ENCODE results near the gene MERTK. TPM values are rescaled to one million over a fixed set of nuclear protein-coding genes. Genes with fewer than 3 reads are reported as not detected.
A peak's percentile ranks its signal among the peaks of the same experiment; 100 is the strongest.

Gene MERTK
- total RNA-seq, 1 experiment from 2014 or later = 14.5 TPM

GRCh38 chr2:112048887-112049286, 150.5 kb downstream of the MERTK start:
- no peak overlapping the region for H3K27ac ChIP-seq (ENCODE audit: low read length)
- ATAC-seq = peak; percentile 71; the same call in 1 of the 2 replicates
- no TSS peak for BruUV-seq (replicated peaks)
- intact Hi-C loops (cut with micrococcal nuclease; ENCODE audit: unreplicated experiment) = loop anchor here (2.0 kb wide), 1 partner anchor 162 kb away; no protein-coding TSS in a partner anchor
- H3K9me3 ChIP-seq (ENCODE audit: control insufficient read depth, insufficient read depth, low read depth, low read length) = peaks cover 4% of the 10 kb centered on the region; the same call in 1 of the 2 replicates
- CTCF ChIA-PET = interaction anchor here (0.8 to 0.9 kb wide), 2 partner anchors 16 to 160 kb away, joined by 3 read pairs; no protein-coding TSS in a partner anchor
- DNase-seq (ENCODE audit: low read depth, low spot score) = peak; percentile 54
- no peak overlapping the region for H3K4me3 ChIP-seq (ENCODE audit: low read depth in 2 of 2, low read length in 2 of 2)
- POLR2A ChIA-PET = no interaction called here
- peaks cover 6% of the 10 kb centered on the region for H3K4me1 ChIP-seq (ENCODE audit: control insufficient read depth, insufficient read depth, low read length)
- H3K27me3 ChIP-seq (ENCODE audit: control insufficient read depth, insufficient read depth, low read length) = no peaks in the 10 kb centered on the region
- H3K36me3 ChIP-seq (ENCODE audit: control insufficient read depth, insufficient read depth, low read length) = no peaks in the 10 kb centered on the region
- in situ Hi-C loops (cut with HindIII; ENCODE audit: low pct_unique_long_range_greater_than_20kb, low sequenced_read_pairs) = no loop called here
- no peak for TF ChIP-seq POLR2AphosphoS5 (IDR thresholded peaks at IDR 0.05; ENCODE audit: low read depth, low read length)

DNA sequence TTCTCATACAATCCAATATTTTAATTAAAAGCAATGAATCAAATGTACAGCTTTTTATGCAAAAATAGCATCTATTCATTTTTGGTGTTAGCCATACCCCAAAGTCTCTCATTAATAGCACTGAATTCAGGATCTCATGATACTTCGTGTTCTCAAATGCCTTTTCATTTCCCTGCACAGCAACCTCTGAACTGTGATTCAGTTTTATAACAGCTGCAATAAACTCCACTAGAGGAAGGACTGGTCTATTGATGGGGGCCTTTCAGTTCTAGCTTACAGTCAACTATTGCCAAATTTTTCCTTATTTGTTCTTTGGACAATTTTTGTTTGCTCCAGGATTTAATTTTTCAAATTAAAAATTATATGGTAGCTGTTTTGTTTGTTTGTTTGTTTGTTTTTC, 151.9 kb downstream of the MERTK start:
- intact Hi-C loops (cut with micrococcal nuclease; ENCODE audit: unreplicated experiment) = no loop called here
- ChIA-PET CTCF (interaction anchor here (0.7 to 1.4 kb wide), 2 partner anchors 163 to 403 kb away, joined by 3 read pairs; no protein-coding TSS in a partner anchor), POLR2A (no interaction called here)
- Histone ChIP-seq H3K36me3 (ENCODE audit: control insufficient read depth, insufficient read depth, low read length) (no peaks in the 10 kb centered on the region), H3K4me3 (ENCODE audit: low read depth in 2 of 2, low read length in 2 of 2) (no peak overlapping the region), H3K9me3 (ENCODE audit: control insufficient read depth, insufficient read depth, low read depth, low read length) (peaks cover 3% of the 10 kb centered on the region; the same call in 1 of the 2 replicates), H3K27me3 (ENCODE audit: control insufficient read depth, insufficient read depth, low read length) (no peaks in the 10 kb centered on the region), H3K27ac (ENCODE audit: low read length) (no peak overlapping the region), H3K4me1 (ENCODE audit: control insufficient read depth, insufficient read depth, low read length) (peaks cover 6% of the 10 kb centered on the region)
- ATAC-seq (no peak), DNase-seq (ENCODE audit: low read depth, low spot score) (no peak)
- in situ Hi-C loops (cut with HindIII; ENCODE audit: low pct_unique_long_range_greater_than_20kb, low sequenced_read_pairs) = no loop called here
- TF ChIP-seq SIN3A (IDR thresholded peaks at IDR 0.05; ENCODE audit: borderline replicate concordance, insufficient read depth, low read depth, low read length) = no peak
- TF ChIP-seq, protein P1, sequence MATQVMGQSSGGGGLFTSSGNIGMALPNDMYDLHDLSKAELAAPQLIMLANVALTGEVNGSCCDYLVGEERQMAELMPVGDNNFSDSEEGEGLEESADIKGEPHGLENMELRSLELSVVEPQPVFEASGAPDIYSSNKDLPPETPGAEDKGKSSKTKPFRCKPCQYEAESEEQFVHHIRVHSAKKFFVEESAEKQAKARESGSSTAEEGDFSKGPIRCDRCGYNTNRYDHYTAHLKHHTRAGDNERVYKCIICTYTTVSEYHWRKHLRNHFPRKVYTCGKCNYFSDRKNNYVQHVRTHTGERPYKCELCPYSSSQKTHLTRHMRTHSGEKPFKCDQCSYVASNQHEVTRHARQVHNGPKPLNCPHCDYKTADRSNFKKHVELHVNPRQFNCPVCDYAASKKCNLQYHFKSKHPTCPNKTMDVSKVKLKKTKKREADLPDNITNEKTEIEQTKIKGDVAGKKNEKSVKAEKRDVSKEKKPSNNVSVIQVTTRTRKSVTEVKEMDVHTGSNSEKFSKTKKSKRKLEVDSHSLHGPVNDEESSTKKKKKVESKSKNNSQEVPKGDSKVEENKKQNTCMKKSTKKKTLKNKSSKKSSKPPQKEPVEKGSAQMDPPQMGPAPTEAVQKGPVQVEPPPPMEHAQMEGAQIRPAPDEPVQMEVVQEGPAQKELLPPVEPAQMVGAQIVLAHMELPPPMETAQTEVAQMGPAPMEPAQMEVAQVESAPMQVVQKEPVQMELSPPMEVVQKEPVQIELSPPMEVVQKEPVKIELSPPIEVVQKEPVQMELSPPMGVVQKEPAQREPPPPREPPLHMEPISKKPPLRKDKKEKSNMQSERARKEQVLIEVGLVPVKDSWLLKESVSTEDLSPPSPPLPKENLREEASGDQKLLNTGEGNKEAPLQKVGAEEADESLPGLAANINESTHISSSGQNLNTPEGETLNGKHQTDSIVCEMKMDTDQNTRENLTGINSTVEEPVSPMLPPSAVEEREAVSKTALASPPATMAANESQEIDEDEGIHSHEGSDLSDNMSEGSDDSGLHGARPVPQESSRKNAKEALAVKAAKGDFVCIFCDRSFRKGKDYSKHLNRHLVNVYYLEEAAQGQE (IDR thresholded peaks at IDR 0.05; ENCODE audit: insufficient read depth in 1 of 2, low read depth in 2 of 2, low read length in 1 of 2) = no peak
- no peak for TF ChIP-seq POLR2AphosphoS5 (IDR thresholded peaks at IDR 0.05; ENCODE audit: low read depth, low read length)
- no peak for TF ChIP-seq TCF7L2 (IDR thresholded peaks at IDR 0.05; ENCODE audit: low read depth, low read length)
- no TSS peak for BruUV-seq (replicated peaks)

- DNase-seq (ENCODE audit: low read depth, low spot score) = peak; percentile 80
Measured at GRCh38 chr2:112053917-112054846, 155.8 kb downstream of the MERTK start.

More at GRCh38 chr2:112053917-112054846, 155.8 kb downstream of the MERTK start:
- intact Hi-C loops (cut with micrococcal nuclease; ENCODE audit: unreplicated experiment) = no loop called here
- Histone ChIP-seq H3K27ac (ENCODE audit: low read length) (peak overlapping the region; percentile 72), H3K36me3 (ENCODE audit: control insufficient read depth, insufficient read depth, low read length) (peaks cover 2% of the 10 kb centered on the region; the same call in 1 of the 2 replicates), H3K4me1 (ENCODE audit: control insufficient read depth, insufficient read depth, low read length) (peaks cover 14% of the 10 kb centered on the region), H3K27me3 (ENCODE audit: control insufficient read depth, insufficient read depth, low read length) (no peaks in the 10 kb centered on the region), H3K9me3 (ENCODE audit: control insufficient read depth, insufficient read depth, low read depth, low read length) (no peaks in the 10 kb centered on the region), H3K4me3 (ENCODE audit: low read depth in 2 of 2, low read length in 2 of 2) (peak overlapping the region; percentile 55 to 85)
- no TSS peak for BruUV-seq (replicated peaks)
- POLR2A ChIA-PET = interaction anchor here (0.6 kb wide), 1 partner anchor 43 kb away, joined by 3 read pairs; no protein-coding TSS in a partner anchor
- in situ Hi-C loops (cut with HindIII; ENCODE audit: low pct_unique_long_range_greater_than_20kb, low sequenced_read_pairs) = no loop called here
- peak; percentile 85 for ATAC-seq
- CTCF ChIA-PET = interaction anchor here (0.6 kb wide), 3 partner anchors 33 to 268 kb away, joined by 3 to 4 read pairs (median 4); partner anchors contain the start of gene MERTK
- TF ChIP-seq POLR2AphosphoS5 (IDR thresholded peaks at IDR 0.05; ENCODE audit: low read depth, low read length) = no peak
- TF ChIP-seq, protein P2, sequence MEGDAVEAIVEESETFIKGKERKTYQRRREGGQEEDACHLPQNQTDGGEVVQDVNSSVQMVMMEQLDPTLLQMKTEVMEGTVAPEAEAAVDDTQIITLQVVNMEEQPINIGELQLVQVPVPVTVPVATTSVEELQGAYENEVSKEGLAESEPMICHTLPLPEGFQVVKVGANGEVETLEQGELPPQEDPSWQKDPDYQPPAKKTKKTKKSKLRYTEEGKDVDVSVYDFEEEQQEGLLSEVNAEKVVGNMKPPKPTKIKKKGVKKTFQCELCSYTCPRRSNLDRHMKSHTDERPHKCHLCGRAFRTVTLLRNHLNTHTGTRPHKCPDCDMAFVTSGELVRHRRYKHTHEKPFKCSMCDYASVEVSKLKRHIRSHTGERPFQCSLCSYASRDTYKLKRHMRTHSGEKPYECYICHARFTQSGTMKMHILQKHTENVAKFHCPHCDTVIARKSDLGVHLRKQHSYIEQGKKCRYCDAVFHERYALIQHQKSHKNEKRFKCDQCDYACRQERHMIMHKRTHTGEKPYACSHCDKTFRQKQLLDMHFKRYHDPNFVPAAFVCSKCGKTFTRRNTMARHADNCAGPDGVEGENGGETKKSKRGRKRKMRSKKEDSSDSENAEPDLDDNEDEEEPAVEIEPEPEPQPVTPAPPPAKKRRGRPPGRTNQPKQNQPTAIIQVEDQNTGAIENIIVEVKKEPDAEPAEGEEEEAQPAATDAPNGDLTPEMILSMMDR (IDR thresholded peaks at IDR 0.05) = no peak
- TF ChIP-seq, protein P1 (IDR thresholded peaks at IDR 0.05; ENCODE audit: insufficient read depth in 1 of 2, low read depth in 2 of 2, low read length in 1 of 2) = no peak
- TF ChIP-seq SIN3A (IDR thresholded peaks at IDR 0.05; ENCODE audit: borderline replicate concordance, insufficient read depth, low read depth, low read length) = no peak
- TF ChIP-seq TCF7L2 (IDR thresholded peaks at IDR 0.05; ENCODE audit: low read depth, low read length) = no peak
